ENCODE data around the gene HTR4.

HTR4 gene

GRCh38 chr5:148466236-148466580, 188.1 kb downstream of the HTR4 start:
- no peak for ATAC-seq (ENCODE audit: insufficient read depth, low read depth)
- Histone ChIP-seq H3K79me2 (ENCODE audit: insufficient read depth, low read length) (no peaks in the 10 kb centered on the region), H3K9ac (ENCODE audit: low read depth, low read length) (no peak overlapping the region), H2AFZ (ENCODE audit: low read depth, low read length) (no peak overlapping the region), H4K20me1 (ENCODE audit: insufficient read depth, low read length) (no peaks in the 10 kb centered on the region), H3K4me2 (ENCODE audit: insufficient read depth, low read length) (no peak overlapping the region), H3K27me3 (ENCODE audit: insufficient read depth, low read length, poor library complexity) (peaks cover 6% of the 10 kb centered on the region), H3K4me1 (ENCODE audit: insufficient read depth, low read length) (no peaks in the 10 kb centered on the region), H3K36me3 (ENCODE audit: insufficient read depth, low read length) (no peaks in the 10 kb centered on the region), H3K9me3 (ENCODE audit: insufficient read depth, low read length, severe bottlenecking) (no peaks in the 10 kb centered on the region), H3K27ac (ENCODE audit: low read length) (no peak overlapping the region), H3K4me3 (ENCODE audit: low read depth in 1 of 2, low read length in 2 of 2) (no peak overlapping the region)
- DNase-seq: no peak
- TF ChIP-seq EZH2 (IDR thresholded peaks at IDR 0.05; ENCODE audit: borderline replicate concordance, low read depth, low read length, severe bottlenecking): no peak
- TF ChIP-seq, protein P1, sequence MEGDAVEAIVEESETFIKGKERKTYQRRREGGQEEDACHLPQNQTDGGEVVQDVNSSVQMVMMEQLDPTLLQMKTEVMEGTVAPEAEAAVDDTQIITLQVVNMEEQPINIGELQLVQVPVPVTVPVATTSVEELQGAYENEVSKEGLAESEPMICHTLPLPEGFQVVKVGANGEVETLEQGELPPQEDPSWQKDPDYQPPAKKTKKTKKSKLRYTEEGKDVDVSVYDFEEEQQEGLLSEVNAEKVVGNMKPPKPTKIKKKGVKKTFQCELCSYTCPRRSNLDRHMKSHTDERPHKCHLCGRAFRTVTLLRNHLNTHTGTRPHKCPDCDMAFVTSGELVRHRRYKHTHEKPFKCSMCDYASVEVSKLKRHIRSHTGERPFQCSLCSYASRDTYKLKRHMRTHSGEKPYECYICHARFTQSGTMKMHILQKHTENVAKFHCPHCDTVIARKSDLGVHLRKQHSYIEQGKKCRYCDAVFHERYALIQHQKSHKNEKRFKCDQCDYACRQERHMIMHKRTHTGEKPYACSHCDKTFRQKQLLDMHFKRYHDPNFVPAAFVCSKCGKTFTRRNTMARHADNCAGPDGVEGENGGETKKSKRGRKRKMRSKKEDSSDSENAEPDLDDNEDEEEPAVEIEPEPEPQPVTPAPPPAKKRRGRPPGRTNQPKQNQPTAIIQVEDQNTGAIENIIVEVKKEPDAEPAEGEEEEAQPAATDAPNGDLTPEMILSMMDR (IDR thresholded peaks at IDR 0.05; ENCODE audit: borderline replicate concordance, extremely low read depth, low read length, poor library complexity, severe bottlenecking): no peak

GRCh38 chr5:148465381-148466235, 188.7 kb downstream of the HTR4 start:
- DNase-seq: no peak
- Histone ChIP-seq H3K4me3 (ENCODE audit: low read depth in 1 of 2, low read length in 2 of 2) (no peak overlapping the region), H4K20me1 (ENCODE audit: insufficient read depth, low read length) (no peaks in the 10 kb centered on the region), H3K27ac (ENCODE audit: low read length) (no peak overlapping the region), H3K4me1 (ENCODE audit: insufficient read depth, low read length) (no peaks in the 10 kb centered on the region), H2AFZ (ENCODE audit: low read depth, low read length) (no peak overlapping the region), H3K9ac (ENCODE audit: low read depth, low read length) (no peak overlapping the region), H3K27me3 (ENCODE audit: insufficient read depth, low read length, poor library complexity) (peaks cover 6% of the 10 kb centered on the region), H3K79me2 (ENCODE audit: insufficient read depth, low read length) (no peaks in the 10 kb centered on the region), H3K9me3 (ENCODE audit: insufficient read depth, low read length, severe bottlenecking) (no peaks in the 10 kb centered on the region), H3K4me2 (ENCODE audit: insufficient read depth, low read length) (no peak overlapping the region), H3K36me3 (ENCODE audit: insufficient read depth, low read length) (no peaks in the 10 kb centered on the region)
- no peak for ATAC-seq (ENCODE audit: insufficient read depth, low read depth)
- TF ChIP-seq, protein P1 (IDR thresholded peaks at IDR 0.05; ENCODE audit: borderline replicate concordance, extremely low read depth, low read length, poor library complexity, severe bottlenecking): no peak
- no peak for TF ChIP-seq EZH2 (IDR thresholded peaks at IDR 0.05; ENCODE audit: borderline replicate concordance, low read depth, low read length, severe bottlenecking)

- Histone ChIP-seq H3K9ac (ENCODE audit: low read depth, low read length) (no peak overlapping the region), H3K27ac (ENCODE audit: low read length) (no peak overlapping the region), H4K20me1 (ENCODE audit: insufficient read depth, low read length) (no peaks in the 10 kb centered on the region; the same call in 1 of the 2 replicates), H3K79me2 (ENCODE audit: insufficient read depth, low read length) (no peaks in the 10 kb centered on the region), H3K4me1 (ENCODE audit: insufficient read depth, low read length) (no peaks in the 10 kb centered on the region), H3K36me3 (ENCODE audit: insufficient read depth, low read length) (no peaks in the 10 kb centered on the region), H3K9me3 (ENCODE audit: insufficient read depth, low read length, severe bottlenecking) (no peaks in the 10 kb centered on the region), H3K4me2 (ENCODE audit: insufficient read depth, low read length) (no peak overlapping the region), H3K4me3 (ENCODE audit: low read depth in 1 of 2, low read length in 2 of 2) (no peak overlapping the region), H3K27me3 (ENCODE audit: insufficient read depth, low read length, poor library complexity) (no peaks in the 10 kb centered on the region), H2AFZ (ENCODE audit: low read depth, low read length) (no peak overlapping the region)
- ATAC-seq (ENCODE audit: insufficient read depth, low read depth): no peak
- TF ChIP-seq EZH2 (IDR thresholded peaks at IDR 0.05; ENCODE audit: borderline replicate concordance, low read depth, low read length, severe bottlenecking): no peak
- TF ChIP-seq, protein P1 (IDR thresholded peaks at IDR 0.05; ENCODE audit: borderline replicate concordance, extremely low read depth, low read length, poor library complexity, severe bottlenecking): no peak
- no peak for DNase-seq
Observed at GRCh38 chr5:148459669-148460068, 194.7 kb downstream of the HTR4 start.
